SK-N-SH treated with all-trans-retinoic acid at 6 μM for 48 hours (cell line): ENCODE data around the gene LYVE1.

Source experiments
- ATAC-seq: fragments of 200-7000 bp; cut with Tn5 transposase; 3 replicates; pipeline ENCODE4 v1.9.1; 2020; ENCODE audit warnings: mild to moderate bottlenecking, moderate library complexity
- ARNTL ChIP-seq: fragments of 450-650 bp; formaldehyde crosslinking; IDR thresholded peaks from 2 replicates; pipeline ENCODE4 v1.5.0; 2020; ENCODE audit warnings: low read depth, mild to moderate bottlenecking, moderate library complexity, borderline replicate concordance
- BACH2 ChIP-seq: fragments of 250-450 bp; sonication (Bioruptor Pico); IDR thresholded peaks from 2 replicates; pipeline ENCODE4 v1.9.0; 2021; ENCODE audit warnings: mild to moderate bottlenecking, borderline replicate concordance
- CREB5 ChIP-seq: fragments of 250-450 bp; sonication (Bioruptor Pico); IDR thresholded peaks from 2 replicates; pipeline ENCODE4 v1.5.1; 2020; ENCODE audit warnings: low read depth, mild to moderate bottlenecking, moderate library complexity
- CSDC2 ChIP-seq: fragments of 250-450 bp; sonication (Bioruptor Pico); IDR thresholded peaks from 2 replicates; pipeline ENCODE4 v1.5.0; 2020; ENCODE audit warnings: mild to moderate bottlenecking, moderate library complexity
- ESRRG ChIP-seq: fragments of 250-450 bp; sonication (Bioruptor Pico); IDR thresholded peaks from 2 replicates; pipeline ENCODE4 v1.6.1; 2021; ENCODE audit warnings: mild to moderate bottlenecking
- GLIS3 ChIP-seq: fragments of 250-450 bp; sonication (Bioruptor Pico); IDR thresholded peaks from 2 replicates; pipeline ENCODE4 v1.5.0; 2020; ENCODE audit warnings: mild to moderate bottlenecking, moderate library complexity
- ISL1 ChIP-seq: fragments of 250-450 bp; sonication (Bioruptor Pico); IDR thresholded peaks from 2 replicates; pipeline ENCODE4 v2.1.2; 2022; ENCODE audit warnings: mild to moderate bottlenecking, moderate library complexity
- OSR1 ChIP-seq: fragments of 250-450 bp; sonication (Bioruptor Pico); IDR thresholded peaks from 2 replicates; pipeline ENCODE4 v1.8.0; 2022; ENCODE audit warnings: moderate library complexity, mild to moderate bottlenecking, inconsistent platforms
- PATZ1 ChIP-seq: fragments of 250-450 bp; sonication (Bioruptor Pico); IDR thresholded peaks from 2 replicates; pipeline ENCODE4 v1.8.0; 2020; ENCODE audit warnings: mild to moderate bottlenecking, moderate library complexity, borderline replicate concordance
- POU6F1 ChIP-seq: fragments of 250-450 bp; sonication (Bioruptor Pico); IDR thresholded peaks from 2 replicates; pipeline ENCODE4 v1.8.0; 2021; ENCODE audit warnings: low read depth, mild to moderate bottlenecking, moderate library complexity, borderline replicate concordance
- PPARA ChIP-seq: fragments of 250-450 bp; sonication (Bioruptor Pico); IDR thresholded peaks from 2 replicates; pipeline ENCODE4 v1.5.0; 2020; ENCODE audit warnings: mild to moderate bottlenecking, borderline replicate concordance
- RARB ChIP-seq: fragments of 250-450 bp; sonication (Bioruptor Pico); IDR thresholded peaks from 2 replicates; pipeline ENCODE4 v1.8.0; 2021; ENCODE audit warnings: mild to moderate bottlenecking, moderate library complexity
- TCF4 ChIP-seq: fragments of 250-450 bp; sonication (Bioruptor Pico); IDR thresholded peaks from 2 replicates; pipeline ENCODE4 v1.8.0; 2021; ENCODE audit warnings: mild to moderate bottlenecking, moderate library complexity, borderline replicate concordance
- TOX ChIP-seq: fragments of 250-450 bp; sonication (Bioruptor Pico); IDR thresholded peaks from 2 replicates; pipeline ENCODE4 v1.8.0; 2021; ENCODE audit warnings: mild to moderate bottlenecking, moderate library complexity, borderline replicate concordance
- ZC3H10 ChIP-seq: fragments of 250-450 bp; sonication (Bioruptor Pico); IDR thresholded peaks from 2 replicates; pipeline ENCODE4 v1.5.1; 2021; ENCODE audit warnings: mild to moderate bottlenecking, moderate library complexity
- ZFP3 ChIP-seq: fragments of 250-450 bp; sonication (Bioruptor Pico); IDR thresholded peaks from 2 replicates; pipeline ENCODE4 v1.5.0; 2020; ENCODE audit warnings: mild to moderate bottlenecking, moderate library complexity
- ZFP30 ChIP-seq: fragments of 450-650 bp; formaldehyde crosslinking; IDR thresholded peaks from 2 replicates; pipeline ENCODE4 v1.5.0; 2022; ENCODE audit warnings: mild to moderate bottlenecking, moderate library complexity
- ZNF565 ChIP-seq: fragments of 450-650 bp; formaldehyde crosslinking; conservative IDR thresholded peaks from 2 replicates; pipeline ENCODE4 v1.5.0; 2020; ENCODE audit warnings: low read depth, mild to moderate bottlenecking, moderate library complexity
- ZNF8 ChIP-seq: fragments of 450-650 bp; formaldehyde crosslinking; IDR thresholded peaks from 2 replicates; pipeline ENCODE4 v1.5.0; 2020; ENCODE audit warnings: mild to moderate bottlenecking, moderate library complexity

The LYVE1 gene

GRCh38 chr11:10590218-10590915 is 21.9 kb upstream of the LYVE1 start:
- ATAC-seq = no peak

GRCh38 chr11:10588904-10589303 is 20.4 kb upstream of the LYVE1 start:
- TF ChIP-seq ESRRG (CRISPR knock-in tag) = no peak
- no peak for TF ChIP-seq POU6F1 (CRISPR knock-in tag)
- no peak for TF ChIP-seq CREB5 (CRISPR knock-in tag)

More at GRCh38 chr11:10590218-10590915, 21.9 kb upstream of the LYVE1 start:
- TF ChIP-seq CSDC2 (CRISPR knock-in tag) (no peak), PPARA (CRISPR knock-in tag) (no peak), ISL1 (no peak), ARNTL (CRISPR knock-in tag) (no peak)
- TF ChIP-seq, all 23 proteins: peak for 0

GRCh38 chr11:10587995-10588394 is 19.5 kb upstream of the LYVE1 start:
- no peak for TF ChIP-seq ISL1
- TF ChIP-seq PATZ1 (CRISPR knock-in tag) = no peak
- no peak for TF ChIP-seq RARB (CRISPR knock-in tag)
- no peak for TF ChIP-seq TCF4 (CRISPR knock-in tag)
- no peak for TF ChIP-seq CREB5 (CRISPR knock-in tag)
- TF ChIP-seq TOX (CRISPR knock-in tag) = no peak
- ATAC-seq = no peak

More at GRCh38 chr11:10588904-10589303, 20.4 kb upstream of the LYVE1 start:
- no peak for ATAC-seq

- TF ChIP-seq CREB5 (CRISPR knock-in tag) (no peak), BACH2 (CRISPR knock-in tag) (no peak), ZFP30 (no peak), TCF4 (CRISPR knock-in tag) (no peak), ZC3H10 (no peak), ZNF565 (no peak), GLIS3 (CRISPR knock-in tag) (no peak), PPARA (CRISPR knock-in tag) (no peak), OSR1 (CRISPR knock-in tag) (no peak)
- ATAC-seq = no peak
Observed at GRCh38 chr11:10587388-10587787, 18.9 kb upstream of the LYVE1 start.

GRCh38 chr11:10584071-10584501 is 15.6 kb upstream of the LYVE1 start:
- ATAC-seq = no peak
- TF ChIP-seq PATZ1 (CRISPR knock-in tag) (no peak), ZC3H10 (no peak), ZNF565 (no peak), CSDC2 (CRISPR knock-in tag) (no peak), BACH2 (CRISPR knock-in tag) (no peak), CREB5 (CRISPR knock-in tag) (no peak), ISL1 (no peak), ESRRG (CRISPR knock-in tag) (no peak), ZFP3 (CRISPR knock-in tag) (no peak), ZNF8 (CRISPR knock-in tag) (no peak), OSR1 (CRISPR knock-in tag) (no peak), PPARA (CRISPR knock-in tag) (no peak), ZFP30 (no peak)
